HepG2 (cell line): ENCODE results near the gene C1QTNF9. TPM values are rescaled to one million over a fixed set of nuclear protein-coding genes. Genes with fewer than 3 reads are reported as not detected.

Experiments used
- ATF6 ChIP-seq: sonication (generic); formaldehyde crosslinking; conservative IDR thresholded peaks from 2 replicates; pipeline ENCODE4 v1.4.0; 2020; ENCODE audit warnings: missing genetic modification reagents
- ATF7-NPFF ChIP-seq: sonication (generic); formaldehyde crosslinking; IDR thresholded peaks from 2 replicates; pipeline ENCODE4 v1.8.1; 2023; ENCODE audit warnings: mild to moderate bottlenecking, low read depth, missing genetic modification reagents, moderate library complexity
- DRAP1 ChIP-seq: IDR thresholded peaks from 2 replicates; pipeline ENCODE4 v1.6.1; 2016; ENCODE audit warnings: missing genetic modification reagents, missing compliant biosample characterization
- FIP1L1 ChIP-seq: fragments of 200-400 bp; formaldehyde crosslinking; IDR thresholded peaks from 2 replicates; pipeline ENCODE4 v1.6.1; 2018; ENCODE audit warnings: low read depth, mild to moderate bottlenecking, low read length, moderate library complexity, borderline replicate concordance; ENCODE audit not compliant: insufficient read depth
- FOXO4 ChIP-seq: sonication (generic); formaldehyde crosslinking; conservative IDR thresholded peaks from 2 replicates; pipeline ENCODE4 v1.8.1; 2023; ENCODE audit warnings: missing genetic modification reagents
- KLF6 ChIP-seq: IDR thresholded peaks from 2 replicates; pipeline ENCODE4 v1.8.0; 2016; ENCODE audit warnings: missing biosample characterization, missing genetic modification reagents
- TERF1 ChIP-seq: sonication (generic); formaldehyde crosslinking; IDR thresholded peaks from 2 replicates; pipeline ENCODE4 v1.8.0; 2022; ENCODE audit warnings: mild to moderate bottlenecking, missing genetic modification reagents, moderate library complexity
- ZBTB20 ChIP-seq: sonication (generic); formaldehyde crosslinking; IDR thresholded peaks from 2 replicates; pipeline ENCODE4 v1.8.1; 2023; ENCODE audit warnings: missing genetic modification reagents, low read depth, mild to moderate bottlenecking, borderline replicate concordance
- ZNF317 ChIP-seq: sonication (generic); formaldehyde crosslinking; IDR thresholded peaks from 2 replicates; pipeline ENCODE4 v1.5.0; 2020; ENCODE audit warnings: mild to moderate bottlenecking, missing genetic modification reagents
- ZNF331 ChIP-seq: sonication (generic); formaldehyde crosslinking; IDR thresholded peaks from 2 replicates; pipeline ENCODE4 v1.4.0; 2020; ENCODE audit warnings: missing genetic modification reagents
- ZNF563 ChIP-seq: sonication (generic); formaldehyde crosslinking; IDR thresholded peaks from 2 replicates; pipeline ENCODE4 v1.8.0; 2022; ENCODE audit warnings: mild to moderate bottlenecking, moderate library complexity, missing genetic modification reagents
- ZNF589 ChIP-seq: sonication (generic); formaldehyde crosslinking; conservative IDR thresholded peaks from 2 replicates; pipeline ENCODE4 v1.8.0; 2022; ENCODE audit warnings: mild to moderate bottlenecking, moderate library complexity, missing genetic modification reagents
- ZNF687 ChIP-seq: sonication (generic); formaldehyde crosslinking; IDR thresholded peaks from 2 replicates; pipeline ENCODE4 v1.5.1; 2020; ENCODE audit warnings: mild to moderate bottlenecking, missing genetic modification reagents, moderate library complexity
- ZNF720 ChIP-seq: sonication (generic); formaldehyde crosslinking; IDR thresholded peaks from 2 replicates; pipeline ENCODE4 v1.4.0; 2020; ENCODE audit warnings: missing genetic modification reagents
- ZNF740 ChIP-seq: sonication (generic); formaldehyde crosslinking; IDR thresholded peaks from 2 replicates; pipeline ENCODE4 v1.4.0; 2020; ENCODE audit warnings: missing genetic modification reagents
- ZSCAN31 ChIP-seq: sonication (generic); formaldehyde crosslinking; IDR thresholded peaks from 2 replicates; pipeline ENCODE4 v1.5.0; 2020; ENCODE audit warnings: low read depth, mild to moderate bottlenecking, missing genetic modification reagents
- polyA plus RNA-seq, 8 experiments: library from polyadenylated mRNA; depleted of rRNA in 3 of 8; stranded (reverse) in 7 of 8; unstranded in 1 of 8; fragments of >200 nt; fragmentation: Illumina TruSeq in 4 of 8; extraction: Trizol in 4 of 8; gene quantifications; 2 replicates each; pipeline versions ENCODE4 v1.2.1 to v1.2.3, GENCODE V29; 2011 to 2016; ENCODE audit warnings: low read depth in 4 of 8, missing spikeins in 1 of 8, mixed read lengths in 1 of 8; ENCODE audit not compliant: insufficient read depth in 1 of 8
- total RNA-seq, 5 experiments: library from RNA; depleted of rRNA; stranded (reverse); fragments of >200 nt; fragmentation: Illumina TruSeq; extraction: Trizol; gene quantifications; 2 replicates each; pipeline ENCODE4 v1.2.3, GENCODE V29; 2016; ENCODE audit warnings: low read depth in 1 of 5

The C1QTNF9 gene
- total and polyA plus RNA-seq, 2 of the 13 experiments (the other 11 are each of a cell fraction or from before 2014, with no cell fraction given): not detected

GRCh38 chr13:24271601-24272451 lies 37.6 kb upstream of the C1QTNF9 start (continued):
- TF ChIP-seq FIP1L1 (no peak), ZNF589 (CRISPR knock-in tag) (no peak), ZBTB20 (CRISPR knock-in tag) (peak; percentile 64; the same call in 1 of the 2 replicates), TERF1 (no peak), ZNF687 (CRISPR knock-in tag) (peak; percentile 94), ZNF740 (CRISPR knock-in tag) (no peak), ZNF331 (0 out of 2 replicates have a peak, but pooled peaks have one; percentile 10), ZNF563 (CRISPR knock-in tag) (no peak), ATF6 (CRISPR knock-in tag) (no peak), ATF7-NPFF (CRISPR knock-in tag) (peak; percentile 39; the same call in 1 of the 2 replicates), DRAP1 (CRISPR knock-in tag) (0 out of 2 replicates have a peak, but pooled peaks have one; percentile 29), KLF6 (CRISPR knock-in tag) (no peak), ZNF317 (CRISPR knock-in tag) (peak; percentile 57; the same call in 1 of the 2 replicates), FOXO4 (no peak), ZSCAN31 (CRISPR knock-in tag) (no peak), ZNF720 (CRISPR knock-in tag) (no peak)
